Measurements from ENCODE around the gene EPM2A. TPM values are rescaled to one million over a fixed set of nuclear protein-coding genes. Genes with fewer than 3 reads are reported as not detected.
A peak's percentile ranks its signal among the peaks of the same experiment; 100 is the strongest.

The EPM2A gene
- polyA plus RNA-seq, 3 donors = 12.8 to 15.8 (median 14.3) TPM

DNA sequence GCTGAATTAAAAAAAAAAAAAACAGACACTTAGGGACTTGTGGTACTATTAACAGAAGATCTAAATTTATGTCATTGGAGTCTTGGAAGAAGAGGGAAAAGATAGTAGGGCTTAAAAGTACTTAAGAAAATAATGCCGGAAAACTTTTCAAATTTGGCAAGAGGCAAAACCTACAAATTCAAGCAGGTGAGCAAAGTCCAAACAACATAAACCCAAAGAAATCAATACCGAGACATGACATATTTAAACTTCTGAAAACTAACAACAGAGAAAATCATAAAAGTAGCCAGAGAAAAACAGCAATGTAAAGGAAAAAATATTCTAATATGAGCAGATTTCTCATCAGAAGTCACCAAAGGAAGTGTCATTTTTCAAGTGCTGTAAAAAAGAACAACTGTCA lies 44.4 kb downstream of the EPM2A start:
- no peak for DNase-seq

DNA sequence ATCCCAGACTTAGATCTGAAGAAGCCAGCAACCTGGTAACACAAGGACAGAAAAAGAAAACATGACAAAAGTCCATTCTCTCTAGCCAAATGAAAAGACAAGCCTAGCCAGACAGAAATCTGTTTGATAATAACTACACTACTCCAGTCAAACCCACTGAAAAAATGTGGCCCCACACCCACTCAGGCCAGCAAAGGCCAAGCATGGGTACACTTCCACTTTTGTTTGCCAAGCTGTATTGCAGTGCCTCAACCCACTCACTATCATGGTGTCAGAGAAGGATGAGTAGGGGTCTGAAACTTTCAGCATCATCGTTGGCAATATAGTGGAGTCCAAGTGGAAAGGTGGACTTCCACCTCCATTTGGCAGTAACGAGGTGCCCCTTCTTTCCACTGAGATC lies 45.8 kb downstream of the EPM2A start:
- no peak for DNase-seq

DNA sequence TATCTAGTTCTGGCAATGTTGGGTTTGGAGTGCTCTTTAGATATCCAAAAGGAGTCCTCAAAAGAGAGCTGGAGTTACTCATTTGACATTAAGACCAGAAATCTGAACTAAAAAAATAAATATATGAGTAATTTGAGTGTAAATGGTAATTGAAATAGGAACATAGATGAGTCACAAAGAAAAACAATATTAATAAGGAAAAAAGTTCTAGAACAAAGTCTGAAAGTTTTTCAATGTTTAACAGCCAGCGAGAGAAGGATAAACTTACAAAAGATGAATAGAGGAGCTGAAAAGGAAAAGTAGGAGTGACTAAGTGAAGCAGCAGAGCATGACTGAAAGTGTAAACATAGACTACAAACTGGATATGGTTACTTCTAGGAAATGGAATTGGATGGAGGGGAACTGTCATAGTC lies 46.8 kb downstream of the EPM2A start:
- peak; percentile 7 for DNase-seq

DNA sequence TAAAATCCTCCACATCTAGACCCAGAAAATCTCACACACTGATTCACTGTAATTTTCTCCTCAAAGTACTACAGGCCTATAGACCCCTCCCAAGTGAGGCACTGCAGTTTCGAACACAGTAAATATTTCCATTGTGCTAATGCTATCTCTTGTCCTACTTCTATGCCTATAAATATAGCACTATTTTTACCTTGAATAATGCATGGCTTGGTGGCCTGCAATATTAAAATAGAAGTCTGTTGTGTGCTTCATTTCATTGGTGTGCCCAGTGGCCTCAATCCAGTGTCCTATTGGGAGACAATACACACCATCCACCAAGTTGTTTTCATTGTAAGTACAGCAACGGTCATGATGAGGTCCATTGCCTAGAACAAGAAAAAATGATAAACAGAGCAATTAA lies 49.4 kb downstream of the EPM2A start:
- DNase-seq = no peak

DNA sequence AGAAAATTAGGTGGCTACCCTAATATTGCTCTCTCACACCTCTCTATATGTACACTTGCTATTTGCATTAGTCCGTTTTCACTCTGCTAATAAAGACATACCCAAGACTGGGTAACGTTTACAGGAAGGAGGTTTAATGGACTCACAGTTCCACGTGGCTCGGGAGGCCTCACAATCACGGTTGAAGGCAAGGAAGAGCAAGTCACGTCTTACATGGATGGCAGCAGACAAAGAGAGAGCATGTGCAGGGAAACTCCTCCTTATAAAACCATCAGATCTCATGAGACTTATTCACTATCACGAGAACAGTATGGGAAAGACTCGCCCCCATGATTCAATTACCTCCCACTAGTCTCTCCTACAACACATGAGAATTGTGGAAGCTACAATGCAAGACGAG lies 53.4 kb downstream of the EPM2A start:
- no peak for DNase-seq

DNA sequence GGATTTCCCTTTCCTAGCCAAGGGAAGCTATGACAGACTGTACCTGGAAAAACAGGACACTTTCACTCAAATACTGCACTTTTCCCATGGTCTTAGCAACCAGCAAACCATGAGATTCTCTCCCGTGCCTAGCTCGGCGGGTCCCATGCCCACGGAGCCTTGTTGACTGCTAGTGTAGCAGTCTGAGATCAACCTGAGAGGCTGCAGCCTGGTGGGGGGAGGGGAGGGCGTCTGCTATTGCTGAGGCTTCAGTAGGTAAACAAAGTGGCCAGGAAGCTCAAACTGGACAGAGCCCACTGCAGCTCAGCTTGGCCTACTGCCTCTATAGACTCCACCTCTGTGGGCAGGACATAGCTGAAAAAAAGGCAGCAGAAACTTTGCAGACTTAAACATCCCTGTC lies 61.8 kb downstream of the EPM2A start:
- DNase-seq = no peak

DNA sequence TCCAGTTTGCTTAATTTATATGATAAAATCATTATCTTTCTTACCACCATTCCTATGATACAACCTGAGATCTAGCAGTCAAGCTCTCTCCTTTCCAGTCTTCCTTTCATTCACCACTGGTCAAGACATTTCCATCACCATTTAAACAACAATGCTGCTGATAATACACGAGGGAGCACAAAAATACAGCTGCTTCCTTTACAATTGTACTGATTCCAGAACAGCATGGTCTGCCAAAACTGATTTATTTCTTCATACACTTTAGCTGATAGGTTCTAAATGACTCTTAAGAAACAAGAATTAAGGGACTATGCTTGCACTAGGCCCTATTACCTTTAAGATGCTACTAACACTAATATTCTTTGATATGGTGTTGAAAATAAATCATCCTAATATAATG lies 65.0 kb downstream of the EPM2A start:
- no peak for DNase-seq

DNA sequence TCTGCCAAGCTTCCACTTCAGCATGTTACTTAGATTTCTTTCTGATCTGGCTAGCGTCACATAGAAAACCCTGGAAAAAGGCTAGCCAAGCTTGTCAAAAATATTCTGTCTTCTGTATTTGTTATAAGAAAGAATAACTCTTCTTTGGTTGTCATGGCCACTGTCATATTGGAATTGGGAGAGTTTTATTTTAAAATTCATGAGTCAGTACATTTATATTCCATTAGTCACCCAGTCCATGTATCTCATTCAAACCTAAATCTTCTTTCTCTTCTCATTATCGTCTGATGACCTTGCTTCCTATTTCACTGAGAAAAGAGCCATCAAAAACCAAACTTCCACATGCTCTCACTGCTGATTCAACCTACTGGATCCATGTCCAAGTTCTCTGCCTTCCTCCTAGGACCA lies 65.7 kb downstream of the EPM2A start:
- no peak for DNase-seq

DNA sequence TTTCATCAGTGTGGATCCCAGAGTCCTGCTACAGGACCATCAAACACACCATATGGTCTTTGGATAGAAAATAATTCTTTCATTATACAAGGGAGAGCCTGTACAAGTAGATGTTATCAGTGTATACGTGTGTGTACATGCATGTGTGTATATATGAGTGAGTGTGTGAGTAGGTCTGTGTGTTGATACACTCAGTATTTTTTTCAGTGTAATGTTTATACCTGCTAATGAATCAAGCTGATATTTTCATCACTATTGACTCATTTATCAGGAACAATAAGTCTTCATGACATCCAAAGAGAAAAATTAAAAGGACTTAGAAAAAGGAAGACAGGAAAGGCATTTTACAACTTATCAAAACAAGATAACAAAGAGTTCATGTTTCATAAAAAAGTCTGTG lies 66.5 kb downstream of the EPM2A start:
- no peak for DNase-seq

DNA sequence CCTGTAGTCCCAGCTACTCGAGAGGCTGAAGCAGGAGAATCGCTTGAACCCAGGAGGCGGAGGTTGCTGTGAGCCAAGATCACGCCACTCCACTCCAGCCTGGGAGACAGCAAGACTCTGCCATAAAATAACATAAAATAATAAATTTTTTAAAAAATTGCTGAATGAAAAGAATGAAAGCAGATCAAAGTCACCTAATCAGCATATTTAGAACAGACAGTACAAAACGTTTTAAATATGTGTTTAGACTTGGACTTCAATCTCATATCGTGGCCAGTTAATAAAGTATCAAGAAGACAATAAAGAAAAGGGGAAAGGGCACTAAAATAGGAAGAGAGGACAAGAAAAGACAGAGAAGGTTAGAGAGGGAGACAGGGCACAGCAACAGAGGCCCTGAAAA lies 74.6 kb downstream of the EPM2A start:
- DNase-seq = no peak

DNA sequence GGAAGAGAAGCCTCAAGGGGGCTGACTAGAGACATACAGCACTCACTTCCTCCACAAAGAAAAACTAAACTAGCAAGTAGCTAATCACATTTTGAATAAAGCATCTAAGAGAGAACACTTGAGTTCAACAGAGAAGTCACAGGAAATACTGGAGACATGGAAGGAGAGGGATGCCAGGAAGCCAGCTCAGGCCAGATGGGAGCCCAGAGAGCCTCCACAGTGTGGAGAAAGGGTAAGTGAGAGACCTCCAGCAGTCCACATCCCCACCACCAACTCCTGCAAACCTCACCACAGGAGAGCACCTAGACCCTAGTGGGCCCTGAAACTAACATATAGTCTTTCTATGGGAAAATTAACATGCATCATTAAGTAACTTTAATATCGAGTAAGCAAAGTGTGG lies 79.2 kb downstream of the EPM2A start:
- no peak for DNase-seq

DNA sequence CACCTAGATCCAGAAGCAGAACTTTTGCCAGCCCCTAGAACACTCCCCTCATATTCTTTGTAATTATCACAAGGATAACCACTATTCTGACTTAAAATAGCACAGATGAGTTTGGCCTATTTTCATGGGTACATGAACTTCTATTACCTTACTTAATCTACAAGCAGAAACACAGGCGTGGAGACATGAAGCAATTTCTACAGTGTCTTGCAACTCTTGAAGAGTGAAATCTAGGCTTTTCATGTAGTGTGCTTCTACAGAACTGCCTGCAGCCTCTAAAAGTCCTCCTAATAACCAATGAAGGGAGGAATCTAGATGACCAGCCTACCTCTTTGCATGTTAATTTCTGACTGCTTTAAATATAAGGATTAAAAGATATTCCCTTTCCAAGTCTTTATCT lies 82.7 kb downstream of the EPM2A start:
- no peak for DNase-seq

DNA sequence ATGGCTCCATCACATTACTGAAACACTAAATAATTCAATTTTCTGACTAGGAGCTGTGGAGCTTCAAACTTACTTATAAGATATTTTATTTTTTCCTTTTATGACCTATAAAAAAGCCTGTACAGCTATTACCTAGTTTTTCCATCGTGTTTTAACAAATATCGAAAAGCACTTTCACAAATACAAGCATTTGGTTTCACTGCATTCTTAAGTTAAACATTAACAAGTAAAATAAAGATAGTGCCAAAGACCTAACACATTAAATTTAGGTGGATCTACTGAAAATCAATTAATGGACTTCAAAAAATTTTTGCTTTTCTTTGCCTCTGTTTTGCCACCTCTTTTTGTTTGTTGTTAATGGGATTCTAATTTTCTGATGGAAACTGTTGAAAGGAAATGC lies 83.3 kb downstream of the EPM2A start:
- DNase-seq = no peak

DNA sequence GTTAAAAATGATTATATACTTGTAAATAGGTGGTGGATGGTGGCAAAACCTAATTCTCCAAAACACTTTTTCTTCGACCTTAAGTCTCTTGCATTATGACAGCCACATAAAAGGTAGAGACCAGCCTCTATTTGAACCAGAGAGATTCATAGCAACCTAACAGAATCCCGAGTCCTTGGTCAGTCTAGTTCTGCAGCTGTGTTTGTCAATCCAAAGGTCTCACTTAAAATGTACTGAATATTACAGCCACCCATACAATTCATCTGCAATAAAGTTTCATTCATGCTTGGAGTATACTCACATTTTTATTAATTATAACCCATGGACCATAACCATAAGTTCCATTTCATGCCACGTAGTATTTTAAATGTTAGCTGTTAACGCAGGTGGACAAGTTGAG lies 87.2 kb downstream of the EPM2A start:
- DNase-seq = no peak

DNA sequence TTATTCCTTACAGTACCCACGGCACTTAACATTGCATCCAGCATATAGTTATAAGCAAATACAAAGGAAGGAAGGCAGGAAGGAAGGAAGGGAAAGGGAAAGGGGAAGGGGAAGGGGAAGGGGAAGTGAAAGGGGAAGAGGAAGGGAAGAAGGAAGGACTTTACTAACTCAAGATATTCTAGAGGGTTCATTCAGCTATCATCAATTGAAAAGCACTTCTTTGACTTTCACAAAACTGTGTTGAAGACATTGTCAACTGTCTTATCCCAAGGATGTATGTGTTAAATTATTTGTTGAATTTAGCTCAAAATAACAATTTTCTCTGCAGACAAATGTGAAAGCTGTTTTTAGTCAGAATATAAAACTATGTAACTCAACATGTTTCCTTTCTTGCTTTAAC lies 87.7 kb downstream of the EPM2A start:
- DNase-seq = no peak

DNA sequence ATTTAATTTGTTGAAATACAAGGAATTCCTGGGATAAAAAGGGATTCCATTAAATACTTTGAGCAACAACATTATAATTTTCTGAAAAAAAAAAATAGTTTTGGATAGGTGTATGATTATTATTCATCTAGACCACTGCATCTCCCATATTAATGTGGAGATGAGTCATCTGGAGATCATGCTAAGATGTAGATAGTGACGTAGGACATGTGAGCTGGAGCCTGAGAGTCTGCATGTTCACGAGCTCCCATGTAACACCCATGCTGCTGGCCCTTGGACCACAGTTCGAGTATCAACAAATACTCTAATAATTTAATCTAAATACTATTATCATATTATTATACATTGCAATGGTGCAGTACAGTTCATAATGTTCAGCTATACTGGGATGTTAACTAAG lies 91.6 kb downstream of the EPM2A start:
- DNase-seq = no peak

DNA sequence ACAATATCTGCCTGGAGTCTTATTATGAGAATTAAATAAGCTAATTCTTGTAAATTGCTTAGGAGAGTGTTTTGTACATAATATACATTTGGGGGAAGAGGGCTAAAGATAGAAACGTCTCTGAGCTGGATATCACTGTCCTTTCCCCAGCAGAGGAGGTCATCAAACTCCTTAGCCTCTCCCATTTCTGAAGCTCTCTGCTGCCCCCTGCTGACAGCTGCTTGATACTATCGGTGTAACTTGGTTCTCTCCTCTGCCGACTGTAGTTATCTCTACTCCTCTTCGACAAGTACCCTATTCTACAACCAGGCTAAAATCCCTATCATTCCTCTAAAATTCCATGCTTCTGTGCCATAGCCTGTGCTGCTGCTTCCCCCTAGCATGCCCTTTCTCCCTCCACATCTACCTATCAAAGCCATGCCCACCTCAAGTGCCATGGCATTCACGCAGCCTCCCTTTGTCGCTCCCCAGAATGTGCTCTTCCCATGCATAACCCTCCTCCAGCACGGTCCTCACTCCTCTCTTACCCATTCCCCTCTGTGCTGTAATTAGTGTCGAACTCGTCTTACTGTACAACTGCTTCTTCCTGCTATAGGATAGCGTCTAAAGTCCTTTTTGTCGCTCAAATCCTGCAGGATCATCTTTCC lies 101.2 kb downstream of the EPM2A start:
- peak; percentile 80 for DNase-seq

DNA sequence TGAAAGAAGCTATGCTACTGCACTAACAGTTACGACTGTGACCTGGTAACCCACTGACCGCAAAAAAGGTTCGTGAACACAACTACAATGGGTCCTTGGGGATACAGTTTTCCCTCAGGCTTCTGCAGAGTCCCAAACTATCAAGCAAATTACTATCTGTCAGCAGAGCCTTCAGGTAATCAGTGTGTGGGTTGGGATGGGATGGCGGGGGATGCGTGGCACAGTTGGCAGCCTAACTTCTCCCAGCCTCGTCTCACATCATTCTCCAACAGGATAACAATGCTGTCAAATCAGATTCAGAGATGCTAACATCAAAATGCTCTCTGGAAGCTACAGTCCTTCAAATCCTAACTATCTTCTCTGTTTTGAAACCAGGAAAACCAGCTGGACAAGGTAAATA lies 102.3 kb downstream of the EPM2A start:
- no peak for DNase-seq

DNA sequence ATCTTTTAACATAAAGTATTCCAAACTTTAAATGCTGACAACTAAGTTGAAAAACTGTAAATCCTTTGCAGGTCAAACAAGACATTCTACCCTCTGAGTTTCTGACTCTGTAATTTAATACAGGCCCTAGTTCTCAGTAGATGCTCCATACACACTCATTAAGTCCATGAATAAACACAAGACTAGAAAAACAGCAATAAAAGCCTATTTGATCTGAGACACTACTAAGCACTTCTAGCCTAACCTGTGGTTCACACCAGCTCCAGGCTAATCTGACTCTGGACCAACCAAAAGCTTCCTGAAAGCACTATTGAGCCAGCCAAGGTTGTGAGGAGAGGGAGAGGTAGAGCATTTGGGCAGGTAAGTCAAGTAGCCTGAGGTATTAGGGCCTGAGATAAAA lies 103.9 kb downstream of the EPM2A start:
- DNase-seq = peak; percentile 14

DNA sequence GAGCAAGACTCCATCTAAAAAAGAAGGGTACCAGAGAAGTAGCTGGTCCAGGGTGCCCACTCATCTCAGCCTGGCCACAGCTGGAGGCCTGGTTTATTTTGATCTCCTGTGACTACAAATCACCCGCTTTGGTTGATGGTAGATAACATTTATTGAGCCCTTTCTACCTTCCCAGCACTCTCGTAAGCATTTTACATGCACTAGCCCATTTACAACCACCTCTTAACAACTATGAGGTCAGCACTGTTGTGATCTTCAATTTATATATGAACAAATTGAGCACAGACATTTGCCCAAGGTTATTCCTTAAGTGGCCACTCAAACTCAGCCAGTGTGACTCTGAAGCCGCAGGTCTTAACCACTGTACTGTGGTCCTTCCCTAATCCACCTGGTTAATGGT lies 104.7 kb downstream of the EPM2A start:
- DNase-seq = no peak

DNA sequence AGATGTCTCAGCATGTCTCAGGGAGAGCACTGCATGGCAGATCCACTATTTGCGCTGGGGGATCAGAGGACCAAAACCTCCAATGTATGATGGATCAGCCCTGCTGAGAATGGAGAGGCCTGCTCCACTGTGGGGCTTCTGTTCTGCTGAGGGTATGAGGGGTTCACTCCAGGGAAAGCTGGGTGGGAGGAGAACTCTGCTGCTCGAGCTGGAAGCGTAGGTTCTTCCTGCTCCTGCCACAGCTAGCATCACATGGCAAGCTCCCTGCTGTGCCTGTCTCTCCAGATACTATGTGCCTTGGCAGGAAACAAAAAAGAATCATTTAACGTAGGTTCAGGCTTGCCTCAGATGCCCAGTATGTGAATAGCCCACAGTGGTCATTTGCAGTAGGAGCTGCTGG lies 105.8 kb downstream of the EPM2A start:
- no peak for DNase-seq

DNA sequence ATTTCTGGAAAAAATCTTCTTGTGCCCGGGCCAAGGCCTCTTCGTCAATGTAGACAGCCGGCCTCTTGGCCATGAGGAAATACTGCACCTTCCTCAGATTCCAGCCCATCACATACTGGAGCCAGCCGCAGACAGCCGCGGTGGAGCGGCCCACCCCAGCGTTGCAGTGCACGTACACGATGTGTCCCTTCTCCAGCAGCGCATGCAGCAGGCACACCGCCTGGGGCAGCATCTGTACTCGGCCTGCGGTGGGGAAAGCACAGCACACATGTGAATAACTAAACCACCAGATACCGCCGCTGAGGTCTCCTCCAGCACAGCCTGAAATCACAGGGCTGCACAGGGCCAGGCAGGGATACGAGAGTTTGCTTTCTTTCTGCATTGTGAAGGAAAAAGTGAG lies 107.9 kb downstream of the EPM2A start:
- DNase-seq = no peak

DNA sequence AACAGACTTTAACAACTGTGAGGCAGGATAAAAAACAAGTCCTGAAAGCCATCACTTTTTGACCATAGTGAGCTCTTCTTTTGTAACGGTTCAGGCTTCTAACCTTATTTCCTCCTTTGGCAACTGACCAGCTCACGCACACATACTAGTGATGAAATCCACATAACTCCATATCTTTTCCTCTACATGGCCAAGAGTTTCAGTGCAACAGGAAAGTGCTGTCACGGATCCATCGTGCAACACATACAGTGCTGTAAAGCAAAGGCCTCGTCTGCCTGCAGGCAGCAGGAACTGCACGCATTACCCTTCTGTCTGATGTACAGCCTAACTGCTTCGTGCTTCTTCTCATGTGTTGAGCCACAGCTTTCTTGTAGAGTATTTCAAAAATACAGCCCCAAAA lies 108.5 kb downstream of the EPM2A start:
- no peak for DNase-seq

DNA sequence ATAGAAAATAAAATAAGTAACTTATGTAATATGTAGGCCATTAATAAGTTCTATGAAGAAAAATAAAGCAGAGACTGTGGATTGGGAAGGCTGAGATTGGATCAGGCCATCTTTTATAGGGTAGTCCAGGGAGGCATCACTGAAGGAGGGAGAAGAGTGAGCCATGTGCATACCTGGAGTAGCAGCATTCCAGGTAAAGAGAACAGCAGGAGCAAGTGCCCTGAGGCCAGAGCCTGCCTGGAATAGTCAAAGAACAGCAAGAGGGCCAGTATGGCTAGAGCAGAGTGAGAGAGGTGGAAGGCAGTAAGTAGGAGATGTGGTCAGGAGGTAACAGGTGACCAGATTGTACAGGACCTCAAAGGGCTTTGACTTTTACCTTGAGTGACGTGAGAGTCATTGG lies 112.1 kb downstream of the EPM2A start:
- DNase-seq = no peak

DNA sequence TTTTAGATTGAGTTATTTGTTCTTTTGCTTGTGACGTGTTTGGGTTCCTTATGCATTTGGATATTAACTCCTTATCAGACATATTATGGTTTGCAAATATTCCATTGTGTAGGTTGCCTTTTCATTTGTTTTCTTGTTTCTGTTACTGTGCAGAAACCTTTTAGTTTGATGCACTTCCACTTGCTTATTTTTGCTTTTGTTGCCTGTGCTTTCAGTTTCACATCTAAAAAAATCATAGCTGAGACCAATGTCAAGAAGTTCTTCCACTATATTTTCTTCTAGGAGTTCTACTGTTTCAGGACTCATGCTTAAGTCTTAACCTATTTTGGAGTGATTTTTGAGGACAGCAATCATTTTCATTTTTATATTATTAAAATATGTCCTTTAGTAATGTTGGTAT lies 113.5 kb downstream of the EPM2A start:
- no peak for DNase-seq

Measured in renal pelvis (tissue), 4 donors.